Psoas muscle (tissue), 8 donors: Measurements from ENCODE around the gene MBP. TPM values are rescaled to one million over a fixed set of nuclear protein-coding genes. Genes with fewer than 3 reads are reported as not detected.
A peak's percentile ranks its signal among the peaks of the same experiment; 100 is the strongest.

ENCODE experiments used
- ATAC-seq, 4 donors: fragments of 200-7000 bp; cut with Tn5 transposase; one replicate each; pipeline ENCODE4 v1.9.1; 2020; ENCODE audit warnings: moderate library complexity in 3 of 4, mild to moderate bottlenecking in 2 of 4
- DNase-seq, 2 donors: peaks; one replicate each; pipeline ENCODE4 v3.0.0-alpha.2; 2020
- H3K27ac ChIP-seq: fragments of 200-600 bp; one replicate; pipeline ENCODE4 v1.8.0; 2022
- H3K27me3 ChIP-seq, 3 donors: fragments of 200-600 bp in 1 of 3; one replicate each; pipeline versions ENCODE4 v1.6.1 to v1.8.0; 2013 to 2022; ENCODE audit warnings: low read length in 2 of 3, mild to moderate bottlenecking in 2 of 3, moderate library complexity in 1 of 3; ENCODE audit not compliant: insufficient read depth in 3 of 3
- H3K36me3 ChIP-seq, 2 donors: fragments of 200-600 bp in 1 of 2; one replicate each; pipeline versions ENCODE4 v1.6.1 to v1.8.0; 2013 to 2022; ENCODE audit warnings: low read depth in 1 of 2, mild to moderate bottlenecking in 1 of 2, moderate library complexity in 1 of 2; ENCODE audit not compliant: insufficient read depth in 1 of 2
- H3K4me1 ChIP-seq: fragments of 200-600 bp; one replicate; pipeline ENCODE4 v1.8.0; 2022
- H3K4me3 ChIP-seq: fragments of 200-600 bp; one replicate; pipeline ENCODE4 v1.8.0; 2022; ENCODE audit warnings: mild to moderate bottlenecking
- H3K9me3 ChIP-seq: fragments of 200-600 bp; one replicate; pipeline ENCODE4 v1.8.0; 2022
- WGBS, 3 donors: extraction: QIAGEN DNeasy Blood & Tissue Kit; methylation state at CpG; one replicate each; pipeline versions ENCODE4 v1.1.6 to v1.1.7; 2013; 5-methylcytosine and 5-hydroxymethylcytosine counted together
- intact Hi-C, 2 donors: fragments of 100-400 bp; cut with DNase I; formaldehyde crosslinking; loops; one replicate each; pipeline versions ENCODE4 v1.11.0 to v1.14.2; 2022
- polyA plus RNA-seq, 3 donors: library from polyadenylated mRNA; stranded (reverse); fragments of 200-250 nt; gene quantifications; one replicate each; pipeline ENCODE4 v1.2.3, GENCODE V29; 2013
- total RNA-seq, 4 donors: library from RNA; stranded (reverse); fragmentation: NEBNext Ultra II Directional in 2 of 4; extraction: Animal tissue kit (Norgen Biotek cat#: 25700) in 2 of 4; gene quantifications; one replicate each; pipeline versions ENCODE4 v1.2.1 to v1.2.4, GENCODE V29; 2021 to 2023
- TF ChIP-seq, protein P1 (sequence below): fragments of 200-600 bp; IDR thresholded peaks from one replicate; pipeline ENCODE4 v1.8.0; 2022; ENCODE audit warnings: antibody characterized with exemption
- donor health status: healthy with polysubstance abuse.
- donor health status: DM: no; HTN: no; CAD: no; lungs with moderate emphysema.
- donor health status: Bipolar disorder and iron deficiency.
- donor health status: healthy.
- donor health status: DM: yes; HTN: yes; CAD: no.
- donor health status: DM: no; HTN: no; CAD: no.
- donor health status: DM: no; HTN: no; CAD: no.
- donor health status: DM: yes; HTN: yes; CAD: no.

The MBP gene
- total and polyA plus RNA-seq, 7 donors: 16.4 to 88.2 (median 51.6) TPM

GRCh38 chr18:77099485-77100370 lies 32.9 kb downstream of the MBP start:
- 75 to 79% (median 76%) methylated on average over 21 of the region's 21 CpGs for WGBS, 3 donors
- TF ChIP-seq, protein P1, sequence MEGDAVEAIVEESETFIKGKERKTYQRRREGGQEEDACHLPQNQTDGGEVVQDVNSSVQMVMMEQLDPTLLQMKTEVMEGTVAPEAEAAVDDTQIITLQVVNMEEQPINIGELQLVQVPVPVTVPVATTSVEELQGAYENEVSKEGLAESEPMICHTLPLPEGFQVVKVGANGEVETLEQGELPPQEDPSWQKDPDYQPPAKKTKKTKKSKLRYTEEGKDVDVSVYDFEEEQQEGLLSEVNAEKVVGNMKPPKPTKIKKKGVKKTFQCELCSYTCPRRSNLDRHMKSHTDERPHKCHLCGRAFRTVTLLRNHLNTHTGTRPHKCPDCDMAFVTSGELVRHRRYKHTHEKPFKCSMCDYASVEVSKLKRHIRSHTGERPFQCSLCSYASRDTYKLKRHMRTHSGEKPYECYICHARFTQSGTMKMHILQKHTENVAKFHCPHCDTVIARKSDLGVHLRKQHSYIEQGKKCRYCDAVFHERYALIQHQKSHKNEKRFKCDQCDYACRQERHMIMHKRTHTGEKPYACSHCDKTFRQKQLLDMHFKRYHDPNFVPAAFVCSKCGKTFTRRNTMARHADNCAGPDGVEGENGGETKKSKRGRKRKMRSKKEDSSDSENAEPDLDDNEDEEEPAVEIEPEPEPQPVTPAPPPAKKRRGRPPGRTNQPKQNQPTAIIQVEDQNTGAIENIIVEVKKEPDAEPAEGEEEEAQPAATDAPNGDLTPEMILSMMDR: no peak
- peaks cover 0 to 15% of the 10 kb centered on the region in 2 donors for H3K36me3 ChIP-seq
- H3K9me3 ChIP-seq: no peaks in the 10 kb centered on the region
- no peaks in the 10 kb centered on the region for H3K27me3 ChIP-seq
- ATAC-seq: no peak
- DNase-seq: peak in 1 of 2 donors; percentile 58
- H3K4me3 ChIP-seq: no peak overlapping the region
- intact Hi-C loops: loop anchor here in 1 of 2 donors (5.0 kb wide), 1 partner anchor 33 kb away; the partner anchor contains the start of gene MBP
- H3K4me1 ChIP-seq: peaks cover 57% of the 10 kb centered on the region
- peak overlapping the region; percentile 77 for H3K27ac ChIP-seq

GRCh38 chr18:77098538-77099174 lies 33.9 kb downstream of the MBP start:
- TF ChIP-seq, protein P1: no peak
- peak overlapping the region; percentile 9 for H3K4me3 ChIP-seq
- H3K27me3 ChIP-seq: no peaks in the 10 kb centered on the region
- H3K36me3 ChIP-seq: peaks cover 0 to 9% of the 10 kb centered on the region in 2 donors
- peaks cover 53% of the 10 kb centered on the region for H3K4me1 ChIP-seq
- H3K27ac ChIP-seq: peak overlapping the region; percentile 77
- no peaks in the 10 kb centered on the region for H3K9me3 ChIP-seq
- ATAC-seq (peak in 3 of 4 donors; percentile 33 to 39 (median 36)), DNase-seq (no peak)
- intact Hi-C loops: loop anchor here in 1 of 2 donors (5.0 kb wide), 1 partner anchor 34 kb away; the partner anchor contains the start of gene MBP
- 24 to 32% (median 30%) methylated on average over 16 to 17 of the region's 17 CpGs for WGBS, 3 donors

- TF ChIP-seq, protein P1: no peak
- Histone ChIP-seq H3K9me3 (no peaks in the 10 kb centered on the region), H3K27ac (peak overlapping the region; percentile 77), H3K36me3 (peaks cover 0 to 9% of the 10 kb centered on the region in 2 donors), H3K27me3 (no peaks in the 10 kb centered on the region), H3K4me3 (peak overlapping the region; percentile 9), H3K4me1 (peaks cover 48% of the 10 kb centered on the region)
- DNase-seq: no peak
- 47 to 58% (median 57%) methylated on average over 2 of the region's 2 CpGs for WGBS, 3 donors
- intact Hi-C loops: loop anchor here in 1 of 2 donors (5.0 kb wide), 1 partner anchor 34 kb away; the partner anchor contains the start of gene MBP
- peak in 1 of 4 donors; percentile 10 for ATAC-seq
Observed at GRCh38 chr18:77098029-77098428, 34.6 kb downstream of the MBP start.

- Histone ChIP-seq H3K9me3 (no peaks in the 10 kb centered on the region), H3K36me3 (peaks cover 0 to 9% of the 10 kb centered on the region in 2 donors), H3K27me3 (no peaks in the 10 kb centered on the region), H3K27ac (peak overlapping the region; percentile 77), H3K4me3 (no peak overlapping the region), H3K4me1 (peaks cover 47% of the 10 kb centered on the region)
- TF ChIP-seq, protein P1: no peak
- intact Hi-C loops: loop anchor here in 1 of 2 donors (5.0 kb wide), 1 partner anchor 35 kb away; the partner anchor contains the start of gene MBP
- DNase-seq (no peak), ATAC-seq (no peak)
- WGBS, 3 donors: 59 to 62% (median 60%) methylated on average over 11 of the region's 11 CpGs
Observed at GRCh38 chr18:77096936-77097886, 35.4 kb downstream of the MBP start.
